ENCODE measurements around the gene VPS26C.
A peak's percentile ranks its signal among the peaks of the same experiment; 100 is the strongest.
"Not testable (repeated sequence)": the region's sequence is repeated elsewhere in the genome, so short reads cannot be mapped to it uniquely, and the experiment has no call there.

VPS26C gene

DNA sequence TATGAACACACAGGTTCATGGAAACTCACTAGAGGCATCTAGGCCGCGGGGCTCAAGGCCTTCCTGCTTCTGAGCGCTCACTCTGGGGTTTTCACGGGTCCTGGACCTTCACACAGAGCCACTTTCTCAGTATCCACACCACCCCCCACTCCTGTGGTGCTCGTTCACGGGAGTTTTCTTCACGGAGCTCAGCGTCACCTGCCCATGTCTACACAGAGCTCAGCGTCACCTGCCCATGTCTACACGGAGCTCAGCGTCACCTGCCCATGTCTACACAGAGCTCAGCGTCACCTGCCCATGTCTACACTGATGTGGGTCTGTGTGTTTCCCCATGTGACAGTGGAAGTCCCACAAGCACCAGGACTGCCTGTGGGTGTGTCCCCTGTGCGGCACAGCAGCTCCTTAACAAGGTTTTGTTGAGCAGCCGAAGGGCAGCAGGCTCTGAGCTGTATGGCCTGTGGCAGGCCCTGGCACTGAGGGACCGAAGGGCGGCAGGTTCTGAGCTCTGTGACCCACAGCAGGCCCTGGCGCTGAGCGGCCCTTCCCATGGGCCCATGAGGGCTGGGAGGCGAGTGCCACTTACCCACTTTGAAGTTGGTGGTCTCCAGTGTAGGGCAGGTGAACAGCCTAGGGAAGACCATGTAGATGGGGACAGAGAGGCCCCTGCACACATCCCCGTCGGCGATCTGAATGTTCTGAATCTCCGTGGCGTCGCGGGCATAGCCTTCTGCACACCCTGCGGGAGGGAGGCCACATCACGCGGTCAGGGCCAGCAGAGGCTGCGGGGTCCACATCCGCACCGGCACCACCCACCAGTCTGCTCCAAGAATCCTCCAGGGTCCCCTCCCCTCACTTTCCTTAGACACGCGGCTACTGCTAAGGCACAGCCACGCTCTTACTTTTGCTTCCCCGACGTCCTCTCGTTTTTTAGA, 39.8 kb downstream of the VPS26C start:
- Mint-ChIP-seq H3K4me3 (no peak overlapping the region), H3K27ac (peak overlapping the region; percentile 90), H3K27me3 (no peaks in the 10 kb centered on the region), H3K9me3 (ENCODE audit: low read depth) (no peaks in the 10 kb centered on the region), H3K36me3 (peaks cover 12% of the 10 kb centered on the region), H3K4me1 (ENCODE audit: low read depth) (peaks cover 41% of the 10 kb centered on the region)

DNA sequence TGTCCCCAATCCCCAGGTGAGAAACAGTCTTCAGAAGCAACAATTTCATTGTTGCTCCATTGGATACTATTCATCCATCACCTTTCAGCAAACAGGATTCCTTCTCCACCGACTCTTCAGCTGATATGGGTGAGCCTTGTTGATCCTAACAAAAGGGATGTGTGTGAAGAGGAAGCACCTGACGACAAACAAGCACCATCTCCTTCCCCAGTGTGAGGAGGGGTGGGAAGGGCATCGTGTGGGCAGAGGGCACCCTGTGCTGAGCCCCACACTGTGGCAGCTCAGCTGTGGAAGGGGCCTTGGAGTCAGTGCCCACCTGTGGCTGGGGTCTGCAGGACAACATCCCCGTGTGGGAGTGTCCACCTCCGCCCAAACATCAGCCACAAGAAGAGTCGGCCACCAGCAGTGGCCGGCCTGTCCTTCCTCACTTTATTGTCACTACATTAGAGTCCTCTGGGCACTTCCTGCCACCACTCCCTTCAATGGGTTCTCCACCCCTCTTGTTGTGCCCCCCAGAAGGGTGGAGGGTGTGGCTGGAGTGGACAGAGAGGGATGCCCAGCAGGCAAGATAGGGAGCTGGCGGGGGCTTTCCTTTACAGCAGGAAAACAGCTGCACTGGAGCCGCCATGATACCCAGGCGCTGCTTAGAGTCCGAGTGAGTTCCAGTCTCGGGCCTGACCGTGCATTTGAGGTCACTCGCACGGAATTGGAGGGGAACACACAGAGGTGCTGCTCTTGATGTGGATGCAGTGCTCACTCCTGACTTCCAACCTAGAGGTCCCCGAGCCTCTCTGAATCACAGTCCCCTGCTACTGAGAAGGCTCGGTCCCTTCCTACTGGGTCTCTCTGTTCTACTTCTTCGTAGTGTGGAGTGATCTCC, 40.9 kb downstream of the VPS26C start:
- Mint-ChIP-seq H3K9me3 (ENCODE audit: low read depth) (no peaks in the 10 kb centered on the region), H3K27me3 (no peaks in the 10 kb centered on the region), H3K4me1 (ENCODE audit: low read depth) (peaks cover 47% of the 10 kb centered on the region), H3K36me3 (peaks cover 13% of the 10 kb centered on the region), H3K4me3 (peak overlapping the region; percentile 70), H3K27ac (peak overlapping the region; percentile 90)

DNA sequence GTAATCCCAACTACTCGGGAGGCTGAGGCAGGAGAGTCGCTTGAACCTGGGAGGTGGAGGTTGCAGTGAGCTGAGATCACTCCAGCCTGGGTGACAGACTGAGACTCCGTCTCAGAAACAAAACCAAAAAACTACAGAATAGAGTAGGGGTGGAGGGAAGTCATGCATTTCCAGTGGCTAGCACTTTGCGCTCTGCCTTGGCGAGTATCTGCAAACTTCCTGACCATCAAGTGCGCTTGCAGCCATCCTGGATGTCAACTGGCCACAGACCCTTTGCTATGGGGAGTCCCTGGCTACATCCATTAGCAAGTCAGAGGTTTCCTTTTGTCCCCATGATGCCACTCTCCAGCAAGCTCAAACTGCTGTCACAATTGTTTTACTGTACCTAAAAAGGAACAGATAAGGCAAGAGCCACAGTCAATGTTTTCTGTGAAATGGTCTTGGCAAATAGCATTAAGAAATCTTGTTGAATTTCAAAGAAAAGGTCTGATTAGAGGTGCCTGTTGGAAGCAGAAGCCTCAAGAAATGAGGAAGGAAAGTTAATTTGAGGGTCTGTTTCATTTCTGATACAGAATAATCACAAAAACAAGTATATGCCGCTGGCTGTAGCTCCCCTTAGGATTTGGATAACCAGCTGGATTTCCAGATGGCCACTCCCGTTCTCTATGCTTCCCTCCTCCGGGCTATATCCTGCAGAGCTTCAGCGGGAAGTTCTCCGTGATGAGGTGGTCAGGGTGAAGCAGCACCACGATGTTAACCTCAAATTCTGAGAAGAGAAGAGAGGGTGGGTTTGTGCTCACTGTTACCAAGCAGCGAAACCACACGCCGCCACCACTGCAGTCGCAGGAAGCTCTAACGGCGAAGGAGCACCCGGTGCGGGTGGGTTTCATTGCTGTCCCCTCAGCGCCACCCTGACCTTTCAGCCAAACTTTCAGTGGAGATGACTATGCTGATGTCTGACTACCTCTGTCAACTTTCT, 42.0 kb downstream of the VPS26C start:
- Mint-ChIP-seq H3K27ac (peak overlapping the region; percentile 90), H3K36me3 (peaks cover 11% of the 10 kb centered on the region), H3K4me3 (peak overlapping the region; percentile 70), H3K9me3 (ENCODE audit: low read depth) (no peaks in the 10 kb centered on the region), H3K27me3 (no peaks in the 10 kb centered on the region), H3K4me1 (ENCODE audit: low read depth) (peaks cover 53% of the 10 kb centered on the region)

DNA sequence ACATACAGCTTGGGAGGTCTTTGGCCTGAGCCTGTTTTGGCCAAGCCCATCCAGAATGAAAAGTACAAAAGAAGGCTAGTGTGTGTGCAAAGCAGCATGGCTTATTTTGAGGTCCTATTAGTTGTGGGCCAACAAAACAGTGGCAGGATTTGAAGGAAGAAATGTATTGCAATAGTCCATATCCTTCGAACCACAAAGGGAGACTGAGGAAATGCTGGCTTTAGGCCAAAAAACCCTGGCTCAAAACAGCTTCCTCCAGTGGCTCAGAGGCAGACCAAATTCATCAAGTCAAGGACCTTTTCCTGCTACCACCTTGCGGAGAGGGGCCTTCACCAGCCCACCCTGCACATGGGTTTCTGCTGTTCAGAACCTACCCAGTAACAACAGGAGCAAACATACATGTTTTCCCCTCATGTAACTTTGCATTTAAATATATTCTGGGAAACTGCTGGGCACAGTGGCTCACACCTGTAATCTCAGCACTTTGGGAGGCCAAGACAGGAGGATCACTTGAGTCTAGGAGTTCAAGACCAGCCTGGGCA, 43.3 kb downstream of the VPS26C start:
- Mint-ChIP-seq H3K27ac (peak overlapping the region; percentile 52), H3K4me3 (no peak overlapping the region), H3K27me3 (no peaks in the 10 kb centered on the region), H3K36me3 (peaks cover 13% of the 10 kb centered on the region), H3K9me3 (ENCODE audit: low read depth) (no peaks in the 10 kb centered on the region), H3K4me1 (ENCODE audit: low read depth) (peaks cover 63% of the 10 kb centered on the region)

DNA sequence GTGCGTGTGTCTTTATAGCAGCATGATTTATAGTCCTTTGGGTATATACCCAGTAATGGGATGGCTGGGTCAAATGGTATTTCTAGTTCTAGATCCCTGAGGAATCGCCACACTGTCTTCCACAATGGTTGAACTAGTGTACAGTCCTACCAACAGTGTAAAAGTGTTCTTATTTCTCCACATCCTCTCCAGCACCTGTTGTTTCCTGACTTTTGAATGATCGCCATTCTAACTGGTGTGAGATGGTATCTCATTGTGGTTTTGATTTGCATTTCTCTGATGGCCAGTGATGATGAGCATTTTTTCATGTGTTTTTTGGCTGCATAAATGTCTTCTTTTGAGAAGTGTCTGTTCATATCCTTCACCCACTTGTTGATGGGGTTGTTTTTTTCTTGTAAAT, 44.9 kb downstream of the VPS26C start:
- H3K9me3 Mint-ChIP-seq (ENCODE audit: low read depth); H3K27me3 Mint-ChIP-seq: not testable (repeated sequence)
- H3K27ac Mint-ChIP-seq: peak overlapping the region; percentile 72
- H3K4me3 Mint-ChIP-seq: peak overlapping the region; percentile 95
- peaks cover 12% of the 10 kb centered on the region for H3K36me3 Mint-ChIP-seq
- peaks cover 63% of the 10 kb centered on the region for H3K4me1 Mint-ChIP-seq (ENCODE audit: low read depth)

DNA sequence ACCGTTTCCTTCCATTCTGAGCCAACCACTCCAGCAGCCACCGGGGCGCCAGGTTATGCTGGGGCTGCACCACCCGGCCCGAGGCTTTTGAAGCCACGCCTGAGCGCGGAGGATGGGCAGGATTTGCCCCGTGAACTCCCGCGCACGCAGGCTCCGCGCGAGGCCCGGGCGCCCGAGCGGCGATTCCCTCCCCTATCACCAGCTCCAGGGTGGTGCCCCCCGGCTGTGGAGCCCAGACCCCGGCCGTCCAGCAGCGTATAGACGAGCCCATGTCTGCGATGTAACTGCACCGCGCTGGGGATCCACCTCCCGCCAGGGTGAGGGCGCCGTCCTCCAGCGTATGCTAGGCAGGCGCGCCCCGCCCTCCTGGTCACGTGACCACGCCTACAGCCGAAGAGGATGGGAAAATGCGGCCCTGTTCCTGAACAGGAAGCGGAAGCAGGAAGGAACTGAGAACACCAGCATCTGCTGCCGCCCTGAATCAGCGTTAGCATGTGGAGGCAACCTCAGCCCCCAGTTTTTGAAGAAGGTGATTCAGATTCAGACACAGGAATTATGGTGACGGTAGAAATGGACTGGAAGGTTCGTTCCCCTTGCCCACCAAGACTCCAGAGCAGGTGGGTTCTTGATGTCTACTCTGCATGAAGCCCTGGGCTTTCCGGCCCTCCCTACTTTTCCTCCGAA, 46.0 kb downstream of the VPS26C start:
- Mint-ChIP-seq H3K27ac (peak overlapping the region; percentile 95), H3K4me3 (peak overlapping the region; percentile 95), H3K4me1 (ENCODE audit: low read depth) (peaks cover 57% of the 10 kb centered on the region), H3K27me3 (no peaks in the 10 kb centered on the region), H3K36me3 (peaks cover 9% of the 10 kb centered on the region), H3K9me3 (ENCODE audit: low read depth) (no peaks in the 10 kb centered on the region)

DNA sequence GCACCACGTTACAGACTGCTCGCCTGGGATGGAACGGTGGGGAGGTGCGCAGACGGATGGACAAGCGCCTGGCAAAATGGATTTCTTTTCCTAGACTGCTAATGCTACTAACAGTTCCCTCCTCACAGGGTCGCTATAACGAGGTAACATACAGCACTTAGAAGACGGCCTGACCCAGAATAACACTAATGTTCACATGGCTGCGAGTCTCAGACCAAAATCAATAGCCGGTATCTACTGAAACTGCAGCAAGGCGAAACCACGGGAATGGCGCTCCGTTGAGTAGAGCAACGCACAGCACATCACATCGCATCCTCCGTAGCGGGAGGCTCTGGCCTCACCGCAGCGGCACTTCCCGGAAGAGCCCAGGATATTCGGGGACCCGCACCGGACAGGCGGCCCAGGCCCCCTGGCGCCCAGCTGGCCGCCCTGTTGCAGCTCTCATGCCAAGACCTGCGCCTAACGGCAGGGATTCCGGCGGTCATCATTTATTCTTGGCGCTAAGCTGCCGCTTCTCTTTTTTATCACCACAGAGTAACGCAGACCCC, 46.6 kb downstream of the VPS26C start:
- Mint-ChIP-seq H3K9me3 (ENCODE audit: low read depth) (no peaks in the 10 kb centered on the region), H3K4me3 (peak overlapping the region; percentile 95), H3K27ac (peak overlapping the region; percentile 95), H3K36me3 (peaks cover 8% of the 10 kb centered on the region), H3K27me3 (no peaks in the 10 kb centered on the region), H3K4me1 (ENCODE audit: low read depth) (peaks cover 51% of the 10 kb centered on the region)

DNA sequence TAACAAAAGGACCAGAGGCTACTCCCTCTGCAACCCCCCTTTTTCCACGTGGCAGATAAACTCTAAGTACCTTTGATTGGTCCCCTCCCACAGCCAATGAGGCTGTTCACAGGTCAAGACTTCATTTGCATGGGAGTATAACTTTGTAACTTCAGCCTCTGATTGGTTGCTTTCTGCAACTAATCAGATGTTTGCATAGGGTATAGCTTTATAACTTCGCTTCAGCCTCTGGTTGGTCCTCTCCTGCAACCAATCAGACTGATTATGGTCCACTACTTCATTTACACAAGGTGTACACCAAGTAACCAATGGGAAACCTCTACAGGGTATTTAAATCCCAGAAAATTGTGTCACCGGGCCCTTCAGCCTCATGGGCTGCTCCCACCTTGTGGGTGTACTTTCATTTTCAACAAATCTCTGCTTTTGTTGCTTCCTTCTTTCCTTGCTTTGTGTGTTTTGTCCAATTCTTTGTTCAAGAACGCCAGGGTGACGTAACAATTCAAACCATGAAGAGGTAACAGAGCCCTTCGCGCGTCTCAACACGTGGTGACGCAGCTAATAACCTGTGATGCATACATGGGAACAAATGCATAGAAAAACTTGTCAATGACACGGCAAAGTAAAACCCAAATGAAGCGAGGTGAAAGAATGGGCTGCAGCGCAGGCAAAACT, 47.2 kb downstream of the VPS26C start:
- H3K4me3 Mint-ChIP-seq: peak overlapping the region; percentile 95
- no peaks in the 10 kb centered on the region for H3K9me3 Mint-ChIP-seq (ENCODE audit: low read depth)
- H3K36me3 Mint-ChIP-seq: peaks cover 6% of the 10 kb centered on the region
- peak overlapping the region; percentile 95 for H3K27ac Mint-ChIP-seq
- H3K27me3 Mint-ChIP-seq: no peaks in the 10 kb centered on the region
- peaks cover 45% of the 10 kb centered on the region for H3K4me1 Mint-ChIP-seq (ENCODE audit: low read depth)

DNA sequence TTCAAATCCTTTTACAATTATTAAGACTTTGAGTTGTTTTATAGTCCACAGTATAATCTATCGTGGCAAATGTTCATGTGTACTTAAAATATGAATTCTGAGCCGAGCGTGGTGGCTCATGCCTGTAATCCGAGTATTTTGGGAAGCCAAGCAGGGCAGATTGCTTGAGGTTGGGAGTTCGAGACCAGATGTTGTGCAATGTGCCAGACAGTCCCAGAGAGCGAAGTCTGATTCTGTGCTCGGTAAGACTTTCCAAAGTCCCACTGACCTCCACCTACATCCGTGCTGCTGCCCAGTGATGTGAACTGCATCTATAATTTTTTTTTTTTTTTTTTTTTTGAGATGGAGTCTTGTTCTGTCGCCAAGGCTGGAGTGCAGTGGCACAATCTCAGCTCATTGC, 52.2 kb downstream of the VPS26C start:
- peaks cover 7% of the 10 kb centered on the region for H3K4me1 Mint-ChIP-seq (ENCODE audit: low read depth)
- H3K4me3 Mint-ChIP-seq: no peak overlapping the region
- no peak overlapping the region for H3K27ac Mint-ChIP-seq

DNA sequence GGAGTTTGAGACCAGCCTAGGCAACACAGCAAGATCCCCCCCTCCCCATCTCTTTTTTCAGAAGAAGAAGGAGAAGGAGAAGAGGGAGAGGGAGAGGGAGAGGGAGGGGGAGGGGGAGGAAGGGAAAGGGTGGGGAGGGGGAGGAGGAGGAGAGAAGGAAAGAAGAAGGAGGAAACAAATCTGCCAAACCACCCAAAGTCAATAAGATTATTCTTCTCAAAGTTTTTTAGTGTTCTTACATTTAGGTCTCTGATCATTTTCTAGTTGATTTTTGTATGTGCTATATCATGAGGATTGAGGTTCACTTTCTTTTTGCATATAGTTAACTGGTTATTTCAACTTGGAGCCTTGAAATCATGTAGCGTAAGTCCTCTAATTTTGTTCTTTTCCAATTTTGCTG, 56.3 kb downstream of the VPS26C start:
- H3K4me1 Mint-ChIP-seq (ENCODE audit: low read depth): peaks cover 14% of the 10 kb centered on the region
- no peak overlapping the region for H3K27ac Mint-ChIP-seq
- no peaks in the 10 kb centered on the region for H3K36me3 Mint-ChIP-seq
- no peaks in the 10 kb centered on the region for H3K9me3 Mint-ChIP-seq (ENCODE audit: low read depth)
- H3K27me3 Mint-ChIP-seq: peaks cover 3% of the 10 kb centered on the region
- H3K4me3 Mint-ChIP-seq: no peak overlapping the region

More for the DNA sequence above, 52.2 kb downstream of the VPS26C start:
- peaks cover 2% of the 10 kb centered on the region for H3K36me3 Mint-ChIP-seq
- no peaks in the 10 kb centered on the region for H3K9me3 Mint-ChIP-seq (ENCODE audit: low read depth)
- peaks cover 1% of the 10 kb centered on the region for H3K27me3 Mint-ChIP-seq

DNA sequence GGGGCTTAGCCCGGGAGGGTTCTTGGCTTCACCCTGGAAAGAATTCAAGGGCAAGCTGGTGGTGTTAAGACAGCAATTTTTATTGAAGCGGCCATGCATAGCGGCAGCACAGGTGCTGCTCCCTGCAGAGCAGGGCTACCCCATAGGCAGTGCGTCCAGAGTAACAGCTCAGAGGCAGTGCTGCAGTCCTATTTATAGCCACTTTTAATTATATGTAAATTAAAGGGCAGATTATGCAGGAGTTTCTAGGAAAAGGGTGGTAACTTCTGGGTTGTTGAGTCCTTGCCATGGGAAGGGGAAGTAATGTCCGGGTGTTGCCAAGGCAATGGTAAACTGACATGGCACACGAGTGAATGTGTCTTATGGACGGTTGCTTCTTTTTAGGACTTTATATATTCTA, 57.0 kb downstream of the VPS26C start:
- H3K9me3 Mint-ChIP-seq (ENCODE audit: low read depth): no peaks in the 10 kb centered on the region
- H3K4me1 Mint-ChIP-seq (ENCODE audit: low read depth): peaks cover 14% of the 10 kb centered on the region
- peaks cover 3% of the 10 kb centered on the region for H3K27me3 Mint-ChIP-seq
- no peak overlapping the region for H3K27ac Mint-ChIP-seq
- no peak overlapping the region for H3K4me3 Mint-ChIP-seq
- peaks cover 2% of the 10 kb centered on the region for H3K36me3 Mint-ChIP-seq

DNA sequence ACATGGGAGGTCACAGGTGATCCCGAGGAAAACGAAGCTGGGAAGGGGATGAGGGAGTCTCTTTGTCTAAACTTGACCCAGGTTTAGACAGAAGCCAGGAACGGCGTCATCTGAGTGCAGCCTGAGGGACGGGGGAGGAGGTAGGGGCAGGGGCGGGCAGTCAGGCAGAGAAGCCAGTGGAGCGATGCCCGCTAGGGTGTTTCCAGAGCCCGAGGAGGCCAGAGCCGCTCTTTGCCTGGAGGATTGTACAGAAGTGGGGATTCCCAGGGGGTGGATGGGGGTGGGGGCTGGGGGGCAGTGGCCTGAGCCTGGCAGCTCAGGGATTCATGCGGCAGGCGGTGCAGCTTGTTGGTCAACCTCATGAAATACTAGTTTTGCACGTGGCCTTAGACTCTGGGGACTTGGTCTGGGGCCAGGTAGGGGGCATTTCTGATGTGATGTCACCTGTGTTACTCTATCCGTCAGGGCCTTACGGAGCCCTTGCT, 58.4 kb downstream of the VPS26C start:
- peaks cover 4% of the 10 kb centered on the region for H3K36me3 Mint-ChIP-seq
- peaks cover 3% of the 10 kb centered on the region for H3K27me3 Mint-ChIP-seq
- H3K27ac Mint-ChIP-seq: peak overlapping the region; percentile 58
- no peak overlapping the region for H3K4me3 Mint-ChIP-seq
- no peaks in the 10 kb centered on the region for H3K9me3 Mint-ChIP-seq (ENCODE audit: low read depth)
- H3K4me1 Mint-ChIP-seq (ENCODE audit: low read depth): peaks cover 14% of the 10 kb centered on the region
